Caki2 (cell line): Measurements from ENCODE around the gene ITGAE. TPM values are rescaled to one million over a fixed set of nuclear protein-coding genes. Genes with fewer than 3 reads are reported as not detected.
"Not testable (repeated sequence)": the region's sequence is repeated elsewhere in the genome, so short reads cannot be mapped to it uniquely, and the experiment has no call there.

Experiments
- DNase-seq: peaks from one replicate; pipeline ENCODE4 v3.0.0-alpha.2; 2015; ENCODE audit warnings: low read depth
- in situ Hi-C: cut with HindIII; loops from 2 replicates; pipeline ENCODE4 v1.10.0; 2016; ENCODE audit warnings: low sequenced_read_pairs, low pct_unique_long_range_greater_than_20kb, mixed read lengths
- total RNA-seq: library from RNA; depleted of rRNA; stranded (reverse); fragments of >200 nt; shearing (Covaris generic); gene quantifications from 2 replicates; pipeline ENCODE4 v1.2.3, GENCODE V29; 2014; ENCODE audit warnings: low replicate concordance

ITGAE gene
- total RNA-seq, 1 experiment from 2014 or later: 38.1 TPM

DNA sequence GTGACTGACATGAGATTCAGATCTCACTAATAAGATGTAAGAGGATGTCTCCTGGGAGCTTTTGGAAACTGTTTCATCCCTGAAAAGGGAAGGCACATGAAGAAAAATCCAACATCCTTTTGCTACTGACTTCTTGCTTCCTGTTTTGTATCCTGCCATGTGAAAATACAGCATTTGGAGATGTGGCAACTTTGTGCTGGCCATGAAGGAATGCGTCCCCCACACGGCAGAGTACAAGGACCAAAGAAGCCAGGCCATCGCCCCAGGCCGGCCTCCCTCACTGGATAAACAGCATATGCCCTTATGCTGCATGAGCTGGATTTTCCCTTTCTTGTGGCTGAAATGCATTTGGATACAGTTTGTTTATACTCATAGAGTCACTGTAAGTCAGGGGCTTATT is 82.8 kb downstream of the ITGAE start:
- in situ Hi-C loops: no loop called here
- DNase-seq: no peak

DNA sequence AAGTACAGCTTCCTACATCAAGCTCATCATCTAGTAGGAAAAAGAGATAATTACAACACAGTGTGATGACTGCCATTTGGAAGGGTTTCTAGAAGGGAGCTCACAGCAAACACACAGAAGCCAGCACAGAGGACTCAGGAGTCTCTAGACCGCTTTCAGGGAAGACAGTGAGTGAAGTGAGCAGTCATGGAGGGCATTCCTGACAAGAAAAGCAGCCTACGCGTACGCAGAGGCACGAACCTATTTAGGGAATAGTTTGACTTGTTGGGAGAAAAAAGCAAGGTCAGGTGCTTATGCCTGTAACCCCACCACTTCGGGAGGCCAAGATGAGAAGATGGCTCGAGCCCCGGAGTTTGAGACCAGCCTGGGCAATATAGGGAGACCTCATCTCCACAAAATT is 85.7 kb downstream of the ITGAE start:
- in situ Hi-C loops: no loop called here
- no peak for DNase-seq

DNA sequence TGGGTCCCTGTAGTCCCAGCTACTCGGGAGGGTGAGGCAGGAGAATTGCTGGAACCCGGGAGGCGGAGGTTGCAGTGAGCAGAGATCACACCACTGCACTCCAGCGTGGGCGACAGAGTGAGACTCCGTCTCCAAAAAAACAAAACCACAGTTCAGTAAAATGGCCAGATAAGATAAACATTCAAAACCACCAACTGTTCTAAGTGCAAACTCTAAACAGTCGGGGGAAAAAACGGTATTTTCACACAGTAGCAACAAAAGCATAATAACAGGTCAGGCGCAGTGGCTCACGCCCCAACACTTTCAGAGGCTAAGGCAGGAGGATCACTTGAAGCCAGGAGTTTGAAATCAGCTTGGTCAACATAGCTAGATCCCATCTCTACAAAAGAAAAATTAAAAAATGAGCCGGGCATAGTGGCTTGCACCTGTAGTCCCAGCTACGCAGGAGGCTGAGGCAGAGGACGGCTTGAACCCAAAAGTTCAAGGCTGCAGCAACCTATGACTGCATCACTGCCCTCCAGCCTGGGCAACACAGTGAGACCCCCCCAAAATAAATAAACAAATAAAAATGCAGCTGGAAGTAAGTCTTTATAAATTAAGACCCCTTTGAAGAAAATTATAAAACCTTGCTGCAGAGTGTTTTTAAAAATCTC is 88.1 kb downstream of the ITGAE start:
- in situ Hi-C loops: no loop called here
- no peak for DNase-seq

DNA sequence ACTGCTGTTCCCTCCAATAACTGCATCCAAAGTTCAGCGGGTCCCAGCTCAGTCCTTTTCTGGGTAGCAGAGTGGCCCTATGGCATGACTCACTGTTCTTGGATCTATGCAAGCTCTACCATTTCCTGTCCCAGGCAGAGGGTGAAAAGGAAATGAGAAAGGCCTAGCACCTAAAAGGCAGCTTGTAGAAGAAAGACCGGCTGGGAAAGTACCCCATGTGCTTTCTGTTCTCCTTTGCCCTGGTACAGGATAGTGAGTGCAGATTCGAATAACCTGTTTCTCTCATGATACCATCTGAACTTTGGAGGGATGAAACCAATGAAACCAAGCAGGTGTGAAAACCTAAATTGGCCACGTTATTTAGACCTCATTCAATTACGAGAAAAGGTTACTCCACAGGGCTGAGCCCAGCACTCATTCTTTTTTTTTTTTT is 90.0 kb downstream of the ITGAE start:
- no peak for DNase-seq
- in situ Hi-C loops: no loop called here

DNA sequence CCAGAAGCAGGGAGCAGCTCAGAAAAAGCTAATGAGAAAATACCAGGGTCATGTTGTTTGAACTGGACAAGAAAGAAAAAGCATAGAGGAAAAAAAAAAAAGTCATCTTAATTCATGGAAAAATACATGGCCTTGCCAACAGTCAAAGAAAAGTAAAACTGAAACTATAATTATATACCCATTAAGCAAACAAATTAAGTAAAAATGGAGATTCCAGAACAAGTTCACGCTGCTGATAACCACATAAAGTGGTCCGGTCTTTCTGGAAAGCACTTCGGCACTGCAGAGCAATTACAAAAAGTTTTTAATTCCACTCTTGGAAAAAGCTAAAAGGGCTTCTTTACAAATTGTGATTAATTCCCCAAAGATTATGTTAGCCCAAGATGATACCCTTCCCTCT is 92.6 kb downstream of the ITGAE start:
- no peak for DNase-seq
- in situ Hi-C loops: no loop called here

DNA sequence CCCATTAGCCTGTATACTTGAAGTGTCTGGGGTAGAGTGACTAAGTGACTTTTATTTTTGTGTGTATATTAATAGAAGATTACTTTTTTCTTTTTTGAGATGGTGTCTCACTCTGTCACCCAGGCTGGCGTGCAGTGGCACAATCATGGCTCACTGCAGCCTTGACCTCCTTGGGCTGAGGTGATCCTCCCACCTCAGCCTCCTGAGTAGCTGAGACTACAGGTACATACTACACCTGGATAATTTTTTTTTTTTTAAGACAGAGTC is 95.3 kb downstream of the ITGAE start:
- DNase-seq, in situ Hi-C loops: not testable (repeated sequence)

DNA sequence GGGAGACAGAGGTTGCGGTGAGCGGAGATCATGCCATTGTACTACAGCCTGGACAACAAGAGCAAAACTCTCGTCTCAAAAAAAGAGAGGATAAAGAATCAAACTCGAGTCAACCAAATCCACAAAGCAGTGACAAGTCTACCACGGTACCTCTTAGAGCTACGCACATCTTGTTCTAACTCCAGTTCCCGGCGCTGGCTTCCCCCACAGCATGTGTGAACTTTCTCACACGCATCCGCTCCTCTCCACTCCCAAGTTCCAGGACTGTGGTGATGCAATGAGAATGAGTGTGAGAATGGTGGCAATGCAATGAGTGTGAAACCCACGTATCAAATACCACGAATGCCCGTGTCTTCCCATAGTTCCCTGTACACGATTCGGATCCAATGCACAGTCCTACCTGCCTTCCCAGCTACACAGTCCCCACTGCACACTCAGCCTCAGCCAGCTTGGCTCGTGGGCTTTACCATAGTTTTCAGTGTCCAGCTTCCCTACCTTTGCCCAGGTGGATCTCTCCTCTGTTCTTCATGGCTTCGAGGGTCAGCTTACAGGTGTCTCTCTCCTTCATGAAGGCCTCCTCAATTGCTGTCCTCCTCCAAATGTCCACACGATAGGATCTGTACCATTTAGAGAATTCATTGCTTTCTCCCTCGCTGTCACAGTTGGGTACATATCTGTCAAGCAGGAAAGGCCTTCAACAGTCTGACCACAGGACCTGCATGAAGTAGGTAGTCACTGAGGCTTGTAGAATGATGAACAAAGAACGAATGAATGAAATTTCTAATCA is 95.9 kb downstream of the ITGAE start:
- in situ Hi-C loops: no loop called here
- DNase-seq: no peak

DNA sequence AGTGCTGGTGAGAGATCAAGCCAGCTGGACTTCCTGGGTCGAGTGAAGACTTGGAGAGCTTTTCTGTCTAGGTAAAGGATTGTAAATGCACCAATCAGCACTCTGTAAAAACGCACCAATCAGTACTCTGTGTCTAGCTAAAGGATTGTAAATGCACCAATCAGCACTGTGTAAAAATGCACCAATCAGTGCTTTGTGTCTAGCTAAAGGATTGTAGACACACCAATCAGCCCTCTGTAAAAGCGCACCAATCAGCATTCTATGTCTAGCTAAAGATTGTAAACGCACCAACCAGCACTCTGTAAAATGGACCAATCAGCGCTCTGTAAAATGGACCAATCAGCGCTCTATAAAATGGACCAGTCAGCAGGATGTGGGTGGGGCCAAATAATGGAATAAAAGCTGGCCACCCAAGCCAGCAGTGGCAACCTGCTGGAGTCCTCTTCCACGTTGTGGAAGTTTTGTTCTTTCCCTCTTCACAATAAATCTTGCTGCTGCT is 98.9 kb downstream of the ITGAE start:
- in situ Hi-C loops, DNase-seq: not testable (repeated sequence)

DNA sequence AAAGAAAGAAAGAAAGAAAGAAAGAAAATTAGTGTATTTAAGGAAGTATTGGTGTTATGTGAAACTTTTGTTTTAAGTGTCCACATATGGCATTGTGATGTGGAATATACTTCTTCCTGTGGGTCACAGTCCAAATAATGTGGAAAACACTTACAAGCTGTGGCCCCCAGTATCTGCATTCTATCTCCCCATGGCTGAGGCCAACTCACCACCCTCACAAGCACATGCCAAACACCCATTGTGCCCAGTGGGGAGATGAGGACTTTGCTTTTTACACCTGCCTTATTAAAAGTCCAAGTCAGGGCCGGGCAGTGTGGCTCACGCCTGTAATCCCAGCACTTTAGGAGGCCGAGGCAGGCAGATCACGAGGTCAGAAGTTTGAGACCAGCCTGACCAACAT is 101.0 kb downstream of the ITGAE start:
- in situ Hi-C loops: no loop called here
- no peak for DNase-seq

DNA sequence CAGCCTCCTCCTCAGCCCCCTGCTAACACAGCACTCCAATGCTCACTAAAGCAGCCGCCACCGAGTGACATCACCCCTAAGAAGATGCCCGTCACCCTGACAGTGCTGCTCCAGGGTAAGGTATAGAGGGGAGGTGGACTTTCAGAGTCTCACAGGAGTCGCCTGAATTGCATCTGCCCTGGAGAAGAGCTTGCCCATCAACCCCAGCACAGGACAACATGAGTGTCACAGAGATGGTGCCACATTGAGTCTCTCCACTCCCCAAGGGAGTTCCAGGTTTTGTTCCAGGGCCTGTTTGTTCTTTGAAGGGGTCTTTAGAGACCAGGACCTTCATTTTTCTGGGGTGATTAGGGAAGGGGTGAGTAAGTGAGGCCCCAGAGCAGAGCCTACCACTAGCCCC is 102.8 kb downstream of the ITGAE start:
- DNase-seq: no peak
- in situ Hi-C loops: no loop called here

DNA sequence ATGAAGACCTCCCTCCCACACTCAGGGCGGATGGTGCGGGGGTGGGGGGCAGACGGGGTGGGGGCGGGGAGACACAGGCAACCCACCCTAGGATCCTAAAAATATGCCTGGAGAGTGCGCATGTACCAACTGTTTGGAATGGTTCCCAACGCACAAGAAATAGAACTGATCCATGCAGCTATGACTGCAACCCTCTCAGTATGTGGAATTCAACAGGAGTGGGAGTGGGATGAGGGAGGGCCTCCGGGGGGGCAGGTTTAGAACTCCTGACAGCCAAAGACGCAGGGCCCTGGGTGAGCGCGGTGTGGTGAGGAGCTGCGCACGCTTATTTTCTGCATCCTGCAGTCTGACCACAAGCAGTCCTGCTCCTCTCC is 103.9 kb downstream of the ITGAE start:
- DNase-seq: no peak
- in situ Hi-C loops: no loop called here

DNA sequence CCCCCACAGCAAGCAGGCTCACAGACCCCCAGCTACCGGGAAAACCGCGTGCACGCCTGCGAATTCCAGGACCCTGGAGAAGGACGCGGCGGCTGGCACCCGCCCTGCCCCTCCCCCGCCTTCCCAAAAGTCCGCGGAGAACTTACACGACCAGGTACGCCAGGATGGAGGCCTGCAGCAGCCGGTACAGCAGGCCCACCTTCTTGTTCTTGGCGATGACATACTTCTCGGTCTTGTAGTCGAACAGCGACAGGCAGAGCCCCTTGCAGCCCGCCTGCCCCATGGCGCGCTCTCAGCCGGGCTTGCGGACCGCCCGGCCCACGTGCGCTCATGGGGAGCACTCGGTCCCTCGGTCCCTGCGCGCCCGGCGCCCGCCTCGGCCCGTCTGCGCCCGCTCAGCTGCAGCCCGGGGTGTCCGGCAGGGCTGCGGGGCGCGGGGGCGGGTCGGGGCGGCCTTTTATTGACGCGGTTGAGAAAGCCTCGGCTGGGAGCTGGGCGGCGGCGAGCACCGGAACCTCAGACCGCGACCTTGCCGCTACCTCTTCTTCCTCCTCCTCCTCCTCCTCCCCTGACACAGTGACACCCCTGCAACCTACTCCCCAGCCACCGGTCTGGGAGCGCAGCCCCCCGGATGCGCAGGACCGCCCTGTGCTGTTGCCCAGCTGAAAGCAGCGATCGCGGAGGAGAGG is 105.1 kb downstream of the ITGAE start, which contains the start of gene P2RX5:
TSS of gene P2RX5 (minus strand) at position 433 of the 689 bp plus-strand sequence. CDS start at position 283, 150 bp downstream.
- DNase-seq: no peak
- in situ Hi-C loops: no loop called here

DNA sequence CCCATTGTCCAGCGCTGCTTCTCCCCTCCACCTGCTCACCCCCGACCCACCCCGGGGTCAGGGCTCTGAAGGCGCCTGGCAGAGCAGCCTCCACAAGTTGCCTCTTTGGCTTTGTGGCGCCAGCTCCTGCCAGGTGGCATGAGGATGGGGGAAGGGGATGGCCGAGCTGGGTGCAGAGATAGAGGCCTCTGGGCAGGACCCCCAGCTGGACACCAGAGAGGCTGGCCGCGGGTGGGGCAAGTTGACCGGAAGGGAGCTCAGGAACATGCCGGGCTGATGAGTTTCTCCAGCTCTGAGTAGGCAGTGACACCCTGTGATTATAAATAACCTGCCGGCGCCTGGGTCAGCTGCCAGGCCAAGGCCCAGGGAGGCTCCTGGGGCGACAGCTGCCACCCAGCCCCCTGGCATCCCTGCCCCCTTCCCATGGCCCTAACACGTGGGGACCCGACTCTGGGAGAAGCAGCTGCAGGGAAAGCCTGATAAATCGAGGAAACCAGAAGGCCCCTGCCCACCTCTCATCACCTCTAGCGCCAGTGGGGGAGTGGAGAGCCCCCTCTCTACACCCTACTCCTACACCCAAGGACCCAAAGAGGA is 105.8 kb downstream of the ITGAE start:
- in situ Hi-C loops: no loop called here
- DNase-seq: no peak

DNA sequence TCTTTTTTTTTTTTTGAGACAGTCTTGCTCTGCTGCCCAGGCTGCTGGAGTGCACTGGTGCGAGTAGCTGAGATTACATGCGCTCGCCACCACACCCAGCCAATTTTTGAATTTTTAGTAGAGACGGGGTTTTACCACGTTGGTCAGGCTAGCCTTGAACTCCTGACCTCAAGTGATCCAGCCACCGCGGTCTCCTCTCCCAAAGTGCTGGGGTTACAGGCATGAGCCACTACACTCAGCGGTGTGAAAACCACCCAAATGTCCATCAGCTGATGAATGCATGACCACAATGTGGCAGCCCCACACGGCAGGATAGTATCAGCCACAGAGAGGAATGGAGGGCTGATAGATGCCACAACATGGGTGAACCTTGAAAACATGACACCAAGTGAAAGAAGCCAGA is 107.2 kb downstream of the ITGAE start:
- in situ Hi-C loops: no loop called here
- DNase-seq: peak; percentile 10

DNA sequence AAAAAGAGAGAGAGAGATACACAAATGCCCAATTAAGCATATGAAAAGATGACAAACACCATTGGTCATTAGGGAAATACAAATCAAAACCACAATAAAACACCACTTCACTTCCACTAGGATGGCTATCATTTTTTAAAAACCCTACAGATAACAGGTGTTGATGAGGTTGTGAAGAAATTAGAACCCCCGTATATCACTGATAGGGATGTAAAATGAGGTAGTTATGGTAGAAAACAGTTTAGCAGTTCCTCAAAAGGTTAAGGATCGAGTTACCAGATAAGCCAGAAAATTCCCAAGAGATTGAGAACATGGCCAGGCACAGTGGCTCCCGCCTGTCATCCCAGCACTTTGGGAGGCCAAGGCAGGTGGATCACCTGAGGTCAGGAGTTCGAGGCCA is 107.8 kb downstream of the ITGAE start:
- in situ Hi-C loops: no loop called here
- DNase-seq: no peak

DNA sequence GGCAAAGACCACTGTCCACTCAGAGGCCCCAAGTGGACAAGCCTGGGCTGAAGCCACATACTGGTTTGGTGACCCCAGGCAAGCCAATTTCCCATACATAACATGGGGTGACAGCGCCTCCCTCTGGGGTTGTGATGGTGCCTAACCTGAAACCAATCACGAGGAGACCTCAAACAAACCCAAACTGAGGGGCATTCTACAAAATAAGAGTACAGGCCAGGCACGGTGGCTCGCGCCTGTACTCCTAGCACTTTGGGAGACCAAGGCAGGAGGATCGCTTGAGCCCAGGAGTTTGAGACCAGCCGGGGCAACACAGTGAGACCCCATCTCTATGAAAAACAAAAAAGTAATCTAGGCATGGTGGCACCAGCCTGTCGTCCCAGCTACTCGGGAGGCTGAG is 108.6 kb downstream of the ITGAE start:
- DNase-seq: no peak
- in situ Hi-C loops: no loop called here

DNA sequence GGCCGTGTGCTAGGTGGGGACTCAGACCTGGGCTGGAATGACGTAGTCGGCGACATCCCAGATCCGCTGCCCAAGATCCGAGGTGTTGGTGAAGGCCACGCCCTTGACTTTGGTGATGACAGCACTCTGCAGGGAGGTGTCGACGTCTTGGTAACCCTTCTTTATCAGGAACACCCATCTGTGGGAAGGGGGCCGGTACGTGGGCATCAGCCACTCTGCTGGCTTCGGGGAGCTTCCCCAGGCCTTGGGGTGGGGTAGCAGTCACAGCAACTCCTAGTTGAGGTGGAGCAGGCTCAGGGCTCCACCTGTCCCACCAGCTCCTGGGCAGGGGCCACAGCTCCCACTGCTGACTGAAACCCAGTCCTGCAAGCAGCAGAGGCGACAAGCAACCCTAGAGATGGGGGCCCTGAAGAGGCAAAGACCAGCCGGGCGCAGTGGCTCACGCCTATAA is 109.3 kb downstream of the ITGAE start:
- in situ Hi-C loops: no loop called here
- DNase-seq: no peak

DNA sequence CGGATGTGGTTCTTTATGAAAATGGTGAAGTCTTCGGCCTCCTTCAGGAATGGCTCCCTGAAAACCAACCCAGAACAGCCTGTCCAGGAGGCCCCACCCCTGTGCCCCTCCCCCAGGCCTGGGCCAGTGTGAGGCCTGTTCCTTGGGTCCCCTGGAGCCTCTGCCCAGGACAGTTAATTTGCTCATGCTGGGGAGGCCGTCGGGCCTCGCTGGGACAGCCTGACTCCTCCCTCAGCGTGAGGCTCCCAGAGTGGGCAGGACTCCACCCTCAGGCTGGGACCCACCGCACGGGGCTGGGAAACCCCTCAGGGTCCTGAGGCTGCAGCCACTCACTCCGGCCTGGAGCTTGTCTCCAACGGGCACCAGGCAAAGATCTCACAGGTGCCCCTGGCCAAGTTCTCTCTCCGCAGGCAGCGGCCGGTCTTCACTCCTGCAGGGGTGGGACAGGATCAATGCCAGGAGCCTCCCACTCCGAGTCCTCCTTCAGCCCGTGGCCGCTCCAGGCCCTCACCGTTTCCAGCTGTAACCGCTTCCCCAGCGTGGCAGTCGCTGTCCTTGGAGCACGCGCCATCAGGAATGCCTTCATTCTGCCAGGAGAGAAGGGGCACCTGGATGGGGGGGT is 110.8 kb downstream of the ITGAE start:
- no peak for DNase-seq
- in situ Hi-C loops: no loop called here
